ENCODE measurements around the gene MRPL32. TPM values are rescaled to one million over a fixed set of nuclear protein-coding genes. Genes with fewer than 3 reads are reported as not detected.

The MRPL32 gene
- total RNA-seq, 1 experiment from 2014 or later: 87.8 TPM

DNA sequence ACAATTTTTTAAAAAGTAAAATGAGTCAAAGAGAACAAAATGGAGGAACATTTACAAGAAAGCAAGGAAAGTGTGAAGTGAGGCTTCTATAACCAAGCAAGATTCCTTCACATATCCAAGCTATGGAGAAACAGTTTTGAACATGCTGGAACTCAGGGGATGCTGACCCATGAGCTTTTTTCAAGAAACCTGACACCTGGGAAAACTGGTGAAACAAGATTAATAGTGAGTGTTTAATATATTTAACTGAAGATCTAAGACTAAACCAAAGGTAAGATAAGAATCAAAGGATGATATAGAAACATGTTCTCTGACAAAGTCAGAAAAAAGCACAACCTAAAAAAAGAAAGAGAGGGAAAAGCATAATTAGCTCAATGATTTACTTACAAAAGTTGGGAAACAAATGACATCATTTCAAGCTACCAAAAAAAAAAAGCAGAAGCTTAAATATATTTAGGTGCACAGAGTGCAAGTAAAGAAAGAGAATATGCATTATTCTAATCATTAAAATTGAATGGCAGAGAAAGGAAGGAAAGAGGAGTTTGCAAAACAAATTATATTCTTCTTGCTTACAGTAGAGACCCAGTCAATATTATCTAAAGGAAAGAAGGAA, 45.2 kb upstream of the MRPL32 start:
- peaks cover 27% of the 10 kb centered on the region for H3K4me1 Mint-ChIP-seq (ENCODE audit: low read depth, unreplicated experiment)
- H3K27ac Mint-ChIP-seq (ENCODE audit: unreplicated experiment): no peak overlapping the region
- CTCF ChIA-PET: interaction anchor here (0.7 to 1.3 kb wide), 5 partner anchors 11 to 946 kb away, joined by 3 to 7 read pairs (median 4); no protein-coding TSS in a partner anchor
- BruUV-seq (replicated peaks): no TSS peak
- no peaks in the 10 kb centered on the region for H3K9me3 Mint-ChIP-seq (ENCODE audit: low read depth, unreplicated experiment)
- no peak for TF ChIP-seq CTCF (IDR thresholded peaks at IDR 0.05; ENCODE audit: unreplicated experiment)
- H3K27me3 Mint-ChIP-seq (ENCODE audit: unreplicated experiment): no peaks in the 10 kb centered on the region
- intact Hi-C loops (cut with micrococcal nuclease; ENCODE audit: unreplicated experiment): no loop called here
- no peak for DNase-seq
- H3K4me3 Mint-ChIP-seq (ENCODE audit: low read depth, unreplicated experiment): peak overlapping the region; percentile 68
- H3K36me3 Mint-ChIP-seq (ENCODE audit: insufficient read depth, unreplicated experiment): peaks cover 19% of the 10 kb centered on the region

GRCh38 chr7:42893346-42894240, 38.6 kb upstream of the MRPL32 start:
- H3K4me3 Mint-ChIP-seq (ENCODE audit: low read depth, unreplicated experiment): no peak overlapping the region
- no peak for TF ChIP-seq CTCF (IDR thresholded peaks at IDR 0.05; ENCODE audit: unreplicated experiment)
- H3K9me3 Mint-ChIP-seq (ENCODE audit: low read depth, unreplicated experiment): peaks cover 3% of the 10 kb centered on the region
- intact Hi-C loops (cut with micrococcal nuclease; ENCODE audit: unreplicated experiment): no loop called here
- no peaks in the 10 kb centered on the region for H3K27me3 Mint-ChIP-seq (ENCODE audit: unreplicated experiment)
- H3K27ac Mint-ChIP-seq (ENCODE audit: unreplicated experiment): no peak overlapping the region
- peaks cover 9% of the 10 kb centered on the region for H3K4me1 Mint-ChIP-seq (ENCODE audit: low read depth, unreplicated experiment)
- peaks cover 5% of the 10 kb centered on the region for H3K36me3 Mint-ChIP-seq (ENCODE audit: insufficient read depth, unreplicated experiment)
- CTCF ChIA-PET: no interaction called here
- DNase-seq: no peak
- BruUV-seq (replicated peaks): no TSS peak

- H3K36me3 Mint-ChIP-seq (ENCODE audit: insufficient read depth, unreplicated experiment): no peaks in the 10 kb centered on the region
- DNase-seq: no peak
- H3K4me3 Mint-ChIP-seq (ENCODE audit: low read depth, unreplicated experiment): no peak overlapping the region
- no peaks in the 10 kb centered on the region for H3K27me3 Mint-ChIP-seq (ENCODE audit: unreplicated experiment)
- no peaks in the 10 kb centered on the region for H3K4me1 Mint-ChIP-seq (ENCODE audit: low read depth, unreplicated experiment)
- no TSS peak for BruUV-seq (replicated peaks)
- TF ChIP-seq CTCF (IDR thresholded peaks at IDR 0.05; ENCODE audit: unreplicated experiment): no peak
- intact Hi-C loops (cut with micrococcal nuclease; ENCODE audit: unreplicated experiment): no loop called here
- peaks cover 3% of the 10 kb centered on the region for H3K9me3 Mint-ChIP-seq (ENCODE audit: low read depth, unreplicated experiment)
- no peak overlapping the region for H3K27ac Mint-ChIP-seq (ENCODE audit: unreplicated experiment)
- CTCF ChIA-PET: no interaction called here
Measured at GRCh38 chr7:42900842-42901241, 31.3 kb upstream of the MRPL32 start.

DNA sequence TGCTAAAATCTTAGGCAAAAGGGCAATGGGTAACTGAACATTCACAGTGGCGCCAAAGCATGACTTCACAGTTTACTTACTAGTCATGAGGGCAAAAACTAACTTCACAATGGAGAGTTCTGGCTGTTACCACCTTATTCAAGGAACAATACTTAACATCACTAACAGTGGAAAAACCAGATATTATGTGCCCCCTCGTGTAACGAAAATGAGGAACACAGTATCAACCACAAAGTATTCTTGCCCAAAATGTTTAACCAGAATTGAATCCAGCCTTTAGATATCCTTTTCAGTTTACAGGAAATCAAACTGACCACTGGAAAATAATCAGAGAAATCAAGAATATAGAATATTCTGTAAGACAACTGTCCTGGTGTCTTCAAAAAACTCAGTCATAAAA, 29.8 kb upstream of the MRPL32 start:
- Mint-ChIP-seq H3K27ac (ENCODE audit: unreplicated experiment) (no peak overlapping the region), H3K36me3 (ENCODE audit: insufficient read depth, unreplicated experiment) (no peaks in the 10 kb centered on the region), H3K27me3 (ENCODE audit: unreplicated experiment) (no peaks in the 10 kb centered on the region), H3K4me1 (ENCODE audit: low read depth, unreplicated experiment) (peaks cover 3% of the 10 kb centered on the region), H3K9me3 (ENCODE audit: low read depth, unreplicated experiment) (no peaks in the 10 kb centered on the region), H3K4me3 (ENCODE audit: low read depth, unreplicated experiment) (no peak overlapping the region)
- no peak for TF ChIP-seq CTCF (IDR thresholded peaks at IDR 0.05; ENCODE audit: unreplicated experiment)
- intact Hi-C loops (cut with micrococcal nuclease; ENCODE audit: unreplicated experiment): no loop called here
- no TSS peak for BruUV-seq (replicated peaks)
- DNase-seq: no peak
- CTCF ChIA-PET: no interaction called here
